GM19397 (cell line): ENCODE data around the gene MAGI2.

Experiments used
- ATAC-seq: cut with Tn5 transposase; IDR thresholded peaks from one replicate; pipeline ENCODE4 v1.9.1; 2021; ENCODE audit warnings: mild to moderate bottlenecking, moderate library complexity; ENCODE audit not compliant: unreplicated experiment

The MAGI2 gene

GRCh38 chr7:78215199-78215598 is 1238.3 kb downstream of the MAGI2 start:
- no peak for ATAC-seq

- no peak for ATAC-seq
Observed at GRCh38 chr7:78213402-78213801, 1240.1 kb downstream of the MAGI2 start.

- ATAC-seq, result no peak
Observed at GRCh38 chr7:78212476-78213060, 1240.9 kb downstream of the MAGI2 start.

DNA sequence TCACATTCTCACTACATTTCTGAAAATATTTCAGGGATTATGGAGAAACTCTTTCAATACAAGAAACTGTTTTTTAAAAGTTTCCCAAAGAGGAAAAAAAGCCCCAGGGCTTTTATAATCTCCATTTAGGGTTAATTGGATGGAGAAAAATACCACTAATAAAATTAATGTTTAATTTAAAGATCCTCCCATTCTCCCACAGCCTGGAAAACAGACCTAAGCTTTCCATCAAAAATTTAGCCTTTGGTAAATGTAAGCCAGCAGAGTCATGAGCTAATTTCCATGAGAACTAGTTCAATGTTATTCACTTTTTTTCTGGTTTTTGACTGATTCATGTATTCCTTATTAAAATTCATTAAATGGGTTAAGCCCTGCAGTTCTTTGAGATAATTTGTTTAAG is 1246.2 kb downstream of the MAGI2 start:
- ATAC-seq, result no peak

- no peak for ATAC-seq
Observed at GRCh38 chr7:78206769-78207168, 1246.7 kb downstream of the MAGI2 start.

DNA sequence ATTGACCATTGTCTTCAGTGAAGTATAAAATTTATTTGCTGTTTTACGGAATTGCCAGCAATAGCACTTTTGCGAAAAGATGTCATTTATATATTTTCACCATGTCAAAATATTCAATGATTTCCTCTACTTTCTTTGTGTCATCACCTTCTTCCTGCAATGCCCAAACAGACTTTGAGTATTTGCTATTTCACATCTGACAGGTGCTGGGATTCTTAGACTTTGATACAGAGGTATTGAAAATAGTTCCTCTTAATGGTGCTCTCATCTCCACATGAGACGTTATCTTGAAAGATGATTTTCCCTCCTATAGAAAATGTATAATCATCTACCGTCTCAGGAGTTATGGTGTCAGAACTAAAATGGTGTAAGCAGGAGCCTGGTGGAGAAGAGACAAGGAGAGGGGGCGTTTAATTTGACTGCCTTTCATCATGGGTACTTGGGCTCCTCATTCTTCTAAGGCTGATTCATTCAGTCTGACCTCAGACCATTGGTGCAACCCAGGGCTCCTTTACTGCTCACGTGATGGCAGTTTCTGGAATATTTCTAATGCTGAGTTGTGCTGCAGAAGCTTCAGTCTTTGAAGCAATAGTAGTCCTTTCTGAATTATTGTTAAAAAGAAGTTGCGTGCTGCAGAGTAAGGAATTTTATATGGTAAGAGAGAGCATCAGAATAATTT is 1250.3 kb downstream of the MAGI2 start:
- no peak for ATAC-seq

DNA sequence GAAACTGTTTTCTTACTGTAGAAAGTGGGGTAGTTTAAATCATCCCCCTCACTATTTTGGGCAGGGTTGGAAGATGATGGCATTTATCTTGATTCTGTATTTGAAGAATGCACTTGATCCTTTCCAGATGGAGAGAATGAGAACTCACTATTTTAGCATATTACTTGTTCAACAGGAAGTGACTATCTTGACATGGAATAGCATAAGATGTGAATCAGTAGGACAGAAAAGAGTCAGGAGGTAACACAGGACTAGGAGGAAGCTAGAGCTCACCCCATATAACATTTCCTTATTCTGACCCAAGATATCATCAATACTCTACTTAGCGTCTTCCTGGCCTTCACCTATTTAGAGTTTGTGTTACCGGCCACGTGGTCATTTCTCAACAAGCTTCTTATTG is 1254.7 kb downstream of the MAGI2 start:
- no peak for ATAC-seq

GRCh38 chr7:78197447-78197846 is 1256.0 kb downstream of the MAGI2 start:
- ATAC-seq, result no peak

DNA sequence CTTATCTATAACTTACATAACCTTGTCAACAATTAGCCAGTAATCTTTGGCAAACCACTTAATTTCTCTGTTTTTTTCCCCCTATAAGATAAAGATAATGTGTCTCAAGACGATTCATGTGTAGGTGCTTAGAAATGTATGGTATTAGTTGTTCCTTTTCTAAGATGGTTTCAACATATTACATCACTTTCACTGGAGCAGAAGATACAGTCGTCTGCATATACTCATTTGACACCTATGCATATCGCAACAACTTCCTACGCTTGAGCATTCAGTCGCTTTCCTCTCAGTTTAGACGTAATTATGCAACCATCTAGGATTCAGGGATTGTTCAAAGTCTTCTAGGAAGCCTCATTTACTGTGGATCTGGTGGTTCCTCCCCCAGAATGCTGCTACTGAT is 1258.2 kb downstream of the MAGI2 start:
- no peak for ATAC-seq

- ATAC-seq, result no peak
Observed at GRCh38 chr7:78194611-78195010, 1258.9 kb downstream of the MAGI2 start.

DNA sequence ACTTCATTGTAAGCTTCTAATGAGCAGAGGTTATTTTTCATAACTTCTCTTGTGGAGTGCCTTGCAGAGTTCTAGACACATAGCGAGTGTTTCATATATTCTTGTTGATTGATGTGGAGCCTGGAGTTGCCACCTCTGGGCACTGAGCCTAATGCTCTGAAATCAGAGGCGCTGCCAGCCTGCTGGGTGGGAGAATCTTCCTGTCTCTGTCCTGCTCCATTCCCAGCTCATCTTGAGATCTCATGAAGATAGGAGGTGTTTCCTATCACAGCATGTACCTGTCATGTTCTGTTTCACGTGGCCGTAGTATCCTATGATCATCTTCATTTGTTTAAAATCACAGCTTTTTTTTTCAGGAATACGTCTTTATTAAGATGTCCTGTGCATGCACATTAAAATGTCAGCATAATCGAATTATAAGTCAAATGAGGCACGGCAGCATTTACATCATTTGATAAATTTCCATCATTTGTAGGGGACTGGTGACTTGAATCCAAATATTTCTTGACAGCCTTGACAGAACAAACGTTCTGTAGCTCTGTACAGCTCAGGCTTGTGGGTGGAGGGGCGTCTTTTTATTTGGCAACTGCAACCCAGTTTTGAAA is 1261.9 kb downstream of the MAGI2 start:
- ATAC-seq, result no peak

- no peak for ATAC-seq
Observed at GRCh38 chr7:78189762-78190161, 1263.7 kb downstream of the MAGI2 start.

GRCh38 chr7:78185149-78185745 is 1268.2 kb downstream of the MAGI2 start:
- ATAC-seq, result no peak

GRCh38 chr7:78184299-78184698 is 1269.2 kb downstream of the MAGI2 start:
- no peak for ATAC-seq

- no peak for ATAC-seq
Observed at GRCh38 chr7:78179827-78180477, 1273.5 kb downstream of the MAGI2 start.

- ATAC-seq, result no peak
Observed at GRCh38 chr7:78179211-78179610, 1274.3 kb downstream of the MAGI2 start.

DNA sequence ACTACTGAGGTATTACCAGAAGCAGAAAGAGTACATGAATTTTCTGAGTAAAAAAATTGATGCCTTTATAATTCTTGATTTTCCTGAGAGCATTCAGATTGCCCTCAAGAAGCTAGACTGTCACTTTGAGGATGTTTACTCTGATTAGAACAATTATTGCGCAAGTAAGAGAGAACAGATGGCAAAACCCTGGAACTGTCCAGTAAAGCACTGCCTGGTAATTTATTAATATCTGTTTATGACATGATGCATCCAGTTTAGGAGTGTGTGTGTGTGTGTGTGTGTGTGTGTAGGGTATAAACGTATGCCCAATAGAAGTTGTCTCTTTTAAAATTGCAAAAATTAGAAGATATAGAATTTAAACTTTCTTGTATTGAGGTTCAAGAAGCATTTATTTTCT is 1275.1 kb downstream of the MAGI2 start:
- no peak for ATAC-seq

DNA sequence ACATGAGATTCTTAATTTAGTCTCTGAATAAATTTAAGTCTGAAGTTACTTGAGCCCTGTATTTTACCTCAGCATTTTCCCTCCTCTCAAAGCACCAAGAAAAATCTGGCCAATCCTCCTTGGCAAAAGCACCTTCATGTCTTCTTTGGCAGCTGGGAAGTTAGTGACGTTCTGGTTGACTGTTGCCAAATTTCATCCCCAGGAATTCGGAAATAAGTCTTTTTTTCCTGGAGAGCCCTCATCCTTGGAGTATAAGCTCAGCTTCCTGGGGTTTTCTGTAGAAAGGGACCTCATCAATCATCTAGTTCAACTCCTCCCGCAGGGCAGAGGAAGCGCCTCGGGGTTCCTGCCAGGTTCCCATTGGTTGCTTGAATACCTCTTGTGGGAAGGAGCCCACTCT is 1277.3 kb downstream of the MAGI2 start:
- no peak for ATAC-seq

- ATAC-seq, result no peak
Observed at GRCh38 chr7:78175330-78176100, 1278.0 kb downstream of the MAGI2 start.

GRCh38 chr7:78173666-78174065 is 1279.8 kb downstream of the MAGI2 start:
- ATAC-seq, result no peak
